ENCODE results near the gene IVD. TPM values are rescaled to one million over a fixed set of nuclear protein-coding genes. Genes with fewer than 3 reads are reported as not detected.
A peak's percentile ranks its signal among the peaks of the same experiment; 100 is the strongest.

The IVD gene
- total and polyA plus RNA-seq, 12 donors: 61.0 to 252 (median 140) TPM

DNA sequence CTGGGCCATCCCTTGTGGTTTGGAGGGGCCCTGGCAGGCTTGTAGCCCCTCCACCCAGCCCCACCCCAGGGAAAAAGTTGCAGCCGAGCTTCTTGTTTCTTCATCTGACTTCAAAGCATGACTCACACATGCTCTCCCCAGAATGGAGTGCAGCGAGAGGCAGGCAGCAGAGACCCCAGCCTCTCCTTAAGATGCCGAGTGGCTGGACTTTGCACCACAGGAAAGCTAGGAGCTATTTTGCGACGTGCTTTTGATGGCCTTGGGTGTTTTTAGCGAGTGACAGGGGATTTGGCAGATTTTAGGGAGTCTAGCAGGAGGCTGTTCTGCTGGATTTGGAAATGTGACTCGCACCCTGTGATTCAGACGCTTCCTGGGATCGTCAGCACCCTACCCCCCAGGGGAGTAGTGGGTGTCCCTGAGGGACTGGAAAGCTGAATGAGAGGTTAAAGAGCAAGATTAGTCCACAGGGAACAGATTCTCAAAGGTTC lies 49.4 kb downstream of the IVD start:
- TF ChIP-seq POLR2A (IDR thresholded peaks at IDR 0.05): peak in 1 of 2 donors; percentile 19
- TF ChIP-seq, protein P1, sequence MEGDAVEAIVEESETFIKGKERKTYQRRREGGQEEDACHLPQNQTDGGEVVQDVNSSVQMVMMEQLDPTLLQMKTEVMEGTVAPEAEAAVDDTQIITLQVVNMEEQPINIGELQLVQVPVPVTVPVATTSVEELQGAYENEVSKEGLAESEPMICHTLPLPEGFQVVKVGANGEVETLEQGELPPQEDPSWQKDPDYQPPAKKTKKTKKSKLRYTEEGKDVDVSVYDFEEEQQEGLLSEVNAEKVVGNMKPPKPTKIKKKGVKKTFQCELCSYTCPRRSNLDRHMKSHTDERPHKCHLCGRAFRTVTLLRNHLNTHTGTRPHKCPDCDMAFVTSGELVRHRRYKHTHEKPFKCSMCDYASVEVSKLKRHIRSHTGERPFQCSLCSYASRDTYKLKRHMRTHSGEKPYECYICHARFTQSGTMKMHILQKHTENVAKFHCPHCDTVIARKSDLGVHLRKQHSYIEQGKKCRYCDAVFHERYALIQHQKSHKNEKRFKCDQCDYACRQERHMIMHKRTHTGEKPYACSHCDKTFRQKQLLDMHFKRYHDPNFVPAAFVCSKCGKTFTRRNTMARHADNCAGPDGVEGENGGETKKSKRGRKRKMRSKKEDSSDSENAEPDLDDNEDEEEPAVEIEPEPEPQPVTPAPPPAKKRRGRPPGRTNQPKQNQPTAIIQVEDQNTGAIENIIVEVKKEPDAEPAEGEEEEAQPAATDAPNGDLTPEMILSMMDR (IDR thresholded peaks at IDR 0.05): no peak
- 30 to 42% (median 33%) methylated on average over 6 to 9 of the region's 9 CpGs for WGBS, 4 donors
- peaks cover 28 to 46% of the 10 kb centered on the region in 2 donors for H3K4me1 ChIP-seq (replicated peaks in 1 of 2)
- H3K9me3 ChIP-seq (replicated peaks in 1 of 3): no peaks in the 10 kb centered on the region
- intact Hi-C loops (cut with DNase I): no loop called here
- DNase-seq: peak in 5 of 7 donors; percentile 54 to 70 (median 66)
- peaks cover 0 to 10% of the 10 kb centered on the region in 2 donors for H3K36me3 ChIP-seq (replicated peaks in 1 of 2)
- peak overlapping the region in 3 of 5 donors; percentile 61 to 77 (median 64) for H3K27ac ChIP-seq
- H3K27me3 ChIP-seq: no peaks in the 10 kb centered on the region
- H3K4me3 ChIP-seq: no peak overlapping the region

DNA sequence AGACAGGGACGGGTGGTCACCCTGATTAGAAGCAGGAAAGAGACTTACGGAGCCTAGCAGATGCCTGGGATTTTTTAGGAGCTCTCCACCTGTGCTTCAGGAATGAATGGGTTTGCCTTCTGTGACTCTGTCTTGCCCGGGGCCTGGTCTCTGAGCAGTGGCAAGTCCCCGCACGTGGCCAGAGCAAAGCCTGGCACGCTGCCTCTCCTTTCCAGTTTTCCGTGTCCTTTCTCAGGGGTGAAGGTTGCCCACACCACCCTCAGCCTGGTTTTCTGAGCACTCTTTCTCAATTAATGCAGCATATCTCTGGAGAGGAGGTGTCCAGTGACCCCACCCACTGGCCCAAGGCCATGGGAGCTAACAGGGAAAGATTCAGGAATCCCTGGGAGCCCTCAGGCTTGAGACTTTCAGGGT lies 50.7 kb downstream of the IVD start:
- DNase-seq: peak; percentile 75 to 92 (median 86)
- no peaks in the 10 kb centered on the region for H3K9me3 ChIP-seq (replicated peaks in 1 of 3)
- 45 to 61% (median 56%) methylated on average over 7 of the region's 7 CpGs for WGBS, 4 donors
- intact Hi-C loops (cut with DNase I): no loop called here
- peaks cover 28 to 46% of the 10 kb centered on the region in 2 donors for H3K4me1 ChIP-seq (replicated peaks in 1 of 2)
- peak overlapping the region in 4 of 5 donors; percentile 4 to 77 (median 38) for H3K27ac ChIP-seq
- no peak for TF ChIP-seq POLR2A (IDR thresholded peaks at IDR 0.05)
- TF ChIP-seq, protein P1 (IDR thresholded peaks at IDR 0.05): no peak
- H3K36me3 ChIP-seq (replicated peaks in 1 of 2): peaks cover 0 to 10% of the 10 kb centered on the region in 2 donors
- no peak overlapping the region for H3K4me3 ChIP-seq
- H3K27me3 ChIP-seq: no peaks in the 10 kb centered on the region

DNA sequence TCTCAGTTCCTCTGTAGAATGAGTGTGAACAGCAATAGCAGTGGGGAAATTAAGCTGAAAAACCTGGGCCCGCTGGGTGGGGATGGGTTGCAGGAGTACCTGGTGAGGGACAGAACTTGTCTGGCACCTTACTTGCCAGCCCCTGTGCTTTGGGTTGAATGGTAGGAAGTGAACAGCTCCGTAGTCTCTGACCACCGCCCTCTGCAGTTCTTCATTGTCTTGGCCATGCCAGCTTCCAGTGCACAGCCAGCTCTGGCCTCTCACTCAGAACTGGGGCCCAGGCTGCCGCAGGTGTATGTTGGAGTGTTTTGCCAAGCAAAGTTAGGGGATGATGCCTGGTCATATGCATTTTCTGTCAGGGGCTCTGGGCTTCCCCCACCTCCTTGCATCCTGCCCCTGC lies 51.1 kb downstream of the IVD start:
- intact Hi-C loops (cut with DNase I): no loop called here
- Histone ChIP-seq H3K9me3 (replicated peaks in 1 of 3) (no peaks in the 10 kb centered on the region), H3K4me3 (no peak overlapping the region), H3K4me1 (replicated peaks in 1 of 2) (peaks cover 28 to 46% of the 10 kb centered on the region in 2 donors), H3K27ac (peak overlapping the region in 4 of 5 donors; percentile 4 to 77 (median 38)), H3K36me3 (replicated peaks in 1 of 2) (peaks cover 0 to 12% of the 10 kb centered on the region in 2 donors), H3K27me3 (no peaks in the 10 kb centered on the region)
- TF ChIP-seq, protein P1 (IDR thresholded peaks at IDR 0.05): no peak
- TF ChIP-seq POLR2A (IDR thresholded peaks at IDR 0.05): no peak
- no peak for DNase-seq
- 46 to 75% (median 52%) methylated on average over 2 to 4 of the region's 4 CpGs for WGBS, 4 donors

DNA sequence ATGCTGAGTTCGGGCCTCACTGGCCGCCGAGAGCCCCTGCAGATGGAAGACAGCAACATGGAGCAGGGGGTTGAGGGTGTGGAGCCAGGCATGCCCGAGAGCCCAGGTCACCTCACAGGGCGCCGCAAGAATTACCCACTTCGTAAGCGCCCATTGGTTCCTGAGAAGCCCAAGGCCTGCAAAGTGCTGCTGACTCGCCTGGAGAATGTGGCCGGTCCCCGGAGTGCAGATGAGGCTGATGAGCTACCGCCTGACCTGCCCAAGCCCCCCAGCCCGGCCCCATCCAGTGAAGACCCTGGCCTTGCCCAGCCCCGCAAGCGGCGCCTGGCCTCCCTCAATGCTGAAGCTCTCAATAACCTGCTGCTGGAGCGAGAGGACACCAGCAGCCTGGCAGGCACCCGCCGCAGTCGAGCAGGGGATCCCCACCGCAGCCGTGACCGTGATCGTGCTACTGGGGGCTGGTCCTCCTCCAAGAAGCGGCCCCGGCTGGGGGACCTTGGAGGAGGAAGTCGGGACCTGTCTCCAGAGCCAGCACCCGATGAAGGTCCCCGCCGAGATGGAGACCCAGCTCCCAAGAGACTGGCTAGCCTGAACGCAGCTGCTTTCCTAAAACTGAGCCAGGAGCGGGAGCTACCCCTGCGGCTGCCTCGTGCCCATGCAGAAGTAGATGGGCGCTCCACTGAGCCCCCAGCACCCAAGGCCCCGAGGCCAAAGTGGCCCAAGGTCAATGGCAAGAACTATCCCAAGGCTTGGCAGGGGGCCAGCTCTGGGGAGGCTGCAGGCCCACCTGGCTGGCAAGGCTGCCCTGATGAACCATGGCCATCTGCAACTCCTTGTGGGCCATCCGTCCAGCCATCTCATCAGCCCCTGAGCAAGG lies 53.1 kb downstream of the IVD start:
- Histone ChIP-seq H3K27ac (no peak overlapping the region), H3K4me3 (no peak overlapping the region), H3K27me3 (no peaks in the 10 kb centered on the region), H3K4me1 (replicated peaks in 1 of 2) (peaks cover 28 to 40% of the 10 kb centered on the region in 2 donors), H3K9me3 (replicated peaks in 1 of 3) (no peaks in the 10 kb centered on the region), H3K36me3 (replicated peaks in 1 of 2) (peaks cover 0 to 28% of the 10 kb centered on the region in 2 donors)
- 88 to 96% (median 89%) methylated on average over 11 to 37 of the region's 37 CpGs for WGBS, 4 donors
- TF ChIP-seq, protein P1 (IDR thresholded peaks at IDR 0.05): no peak
- no peak for TF ChIP-seq POLR2A (IDR thresholded peaks at IDR 0.05)
- intact Hi-C loops (cut with DNase I): no loop called here
- no peak for DNase-seq
